Limb (tissue), 2 donors: ENCODE data around the gene DYRK2.

Source experiments
- DNase-seq, 2 donors: peaks; one replicate each; pipeline ENCODE4 v3.0.0-alpha.2; 2016; ENCODE audit errors: extremely low spot score in 2 of 2

Gene DYRK2

DNA sequence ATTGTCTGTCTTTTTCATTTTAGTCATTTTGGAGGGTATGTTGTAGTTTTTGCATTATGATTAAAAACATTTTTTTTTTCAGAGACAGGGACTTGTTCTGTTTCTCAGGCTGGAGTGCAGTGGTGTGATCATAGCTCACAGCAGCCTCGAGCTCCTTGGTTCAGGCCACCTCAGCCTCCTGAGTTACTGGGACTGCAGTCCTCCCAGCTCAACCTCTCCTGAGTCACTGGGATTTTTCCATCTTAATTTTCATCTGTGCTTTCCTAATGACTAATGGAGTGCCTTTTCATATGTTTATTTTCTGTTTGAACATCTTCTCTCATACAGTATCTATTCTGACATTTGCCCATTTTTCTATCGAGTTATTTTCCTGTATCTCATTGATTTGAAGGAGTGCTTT, 52.6 kb downstream of the DYRK2 start:
- no peak for DNase-seq

DNA sequence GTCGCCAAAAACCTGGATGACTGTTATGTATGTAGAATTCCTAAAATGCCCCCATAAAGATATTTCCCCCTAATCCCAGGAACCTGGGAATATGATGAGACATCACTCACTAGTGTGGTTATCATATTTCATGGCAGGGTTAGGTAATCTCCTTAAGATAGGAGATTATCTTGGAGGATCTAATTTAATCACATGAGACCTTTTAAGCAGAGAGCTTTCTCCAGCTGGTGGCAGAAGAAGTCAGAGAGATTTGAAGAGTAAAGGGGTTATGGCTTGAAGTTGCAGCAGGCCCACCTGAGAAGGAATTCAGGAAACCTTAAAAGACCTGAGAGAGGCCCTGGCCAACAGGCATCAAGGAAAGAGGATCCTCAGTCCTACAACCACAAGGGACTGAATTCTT, 53.6 kb downstream of the DYRK2 start:
- DNase-seq, result no peak

DNA sequence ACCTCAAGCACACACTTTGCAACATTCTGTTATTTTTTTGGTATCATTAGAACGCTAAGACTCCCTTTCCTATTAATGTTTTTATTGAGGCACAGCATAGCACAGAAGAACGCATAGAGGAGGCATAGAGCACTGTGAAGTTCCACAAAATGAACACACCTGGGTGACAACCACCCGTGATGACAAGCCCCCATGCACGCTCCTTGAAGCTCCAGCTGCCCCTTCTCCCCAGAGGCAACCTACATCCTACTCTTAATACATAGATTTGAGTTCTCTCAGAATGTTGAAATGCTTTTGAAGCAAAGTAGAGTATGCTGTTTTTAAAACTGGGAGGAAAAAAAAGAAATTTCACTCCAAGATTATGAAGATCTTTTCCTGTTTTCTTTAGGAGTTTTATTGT, 55.5 kb downstream of the DYRK2 start:
- DNase-seq, result no peak

DNA sequence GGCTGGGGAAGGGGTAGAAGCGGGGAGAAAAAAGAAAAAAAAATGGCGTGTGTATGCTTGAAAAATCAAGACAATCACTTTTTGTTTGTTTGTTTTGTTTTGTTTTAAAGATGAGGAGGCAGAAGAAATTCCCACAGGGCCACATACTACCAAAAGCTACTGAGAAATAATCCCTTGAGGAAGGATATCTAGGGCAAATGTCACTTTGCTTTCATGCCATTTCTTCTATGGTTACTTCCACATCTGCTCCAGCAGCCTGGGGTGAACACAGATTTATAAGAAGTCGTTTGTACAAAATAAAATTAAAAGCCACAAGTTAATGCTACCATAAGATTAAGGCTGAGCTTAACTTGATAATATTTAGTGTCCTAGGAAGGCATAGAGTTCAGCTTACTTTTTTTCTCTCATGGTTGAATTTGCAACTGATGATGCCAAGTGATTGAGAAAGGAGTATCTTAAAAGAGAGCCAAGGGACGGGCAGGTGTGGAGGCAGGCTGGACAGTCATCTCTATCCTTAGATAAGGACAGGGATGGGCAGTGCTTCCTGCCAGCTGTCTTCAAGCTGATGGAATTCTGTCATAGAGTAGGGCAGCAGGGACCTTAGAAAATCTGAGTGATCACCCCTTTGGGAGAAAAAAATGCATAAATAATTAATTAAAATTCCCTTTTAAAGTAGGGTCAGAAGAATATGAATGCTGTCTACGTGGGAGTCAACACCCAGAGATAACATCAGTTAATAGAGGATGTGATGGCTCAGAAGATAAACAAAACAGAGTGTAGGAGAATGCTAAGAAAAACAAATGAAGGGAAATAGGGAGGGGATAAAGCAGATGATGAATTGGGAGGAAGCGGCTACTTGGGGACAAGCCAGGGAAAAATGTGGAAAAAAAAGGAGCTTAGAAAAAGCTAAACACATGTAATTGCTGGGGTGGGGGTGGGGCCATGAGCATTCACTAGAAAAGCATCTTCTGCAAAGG, 57.1 kb downstream of the DYRK2 start:
- peak in 1 of 2 donors; percentile 10 for DNase-seq

DNA sequence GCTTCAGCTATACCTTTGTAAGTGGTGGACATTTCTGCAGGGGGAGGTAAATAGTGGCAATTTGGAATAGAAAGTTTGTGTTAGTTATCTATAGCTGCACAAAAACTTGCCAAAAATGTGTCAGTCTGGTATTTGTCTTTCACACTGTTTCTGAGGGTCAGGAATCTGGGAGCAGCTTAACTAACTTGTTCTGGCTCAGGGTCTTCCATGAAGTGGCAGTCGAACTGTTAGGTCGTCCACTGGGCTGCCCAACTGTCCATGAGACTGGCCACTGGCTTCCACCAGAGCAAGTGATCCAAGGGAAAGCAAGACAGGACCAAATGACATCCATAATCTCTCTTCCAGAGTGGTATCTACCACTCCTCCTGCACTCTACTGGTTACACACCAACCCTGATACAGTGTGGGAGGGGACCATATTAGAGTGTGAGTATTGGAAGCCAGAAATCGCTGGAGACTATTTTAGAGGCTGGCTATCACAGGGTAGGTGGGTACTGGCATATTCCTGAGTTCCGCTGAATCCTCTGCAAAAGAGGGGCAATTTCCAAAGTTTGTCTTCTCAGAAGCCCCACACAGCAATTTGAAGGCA, 60.9 kb downstream of the DYRK2 start:
- no peak for DNase-seq

DNA sequence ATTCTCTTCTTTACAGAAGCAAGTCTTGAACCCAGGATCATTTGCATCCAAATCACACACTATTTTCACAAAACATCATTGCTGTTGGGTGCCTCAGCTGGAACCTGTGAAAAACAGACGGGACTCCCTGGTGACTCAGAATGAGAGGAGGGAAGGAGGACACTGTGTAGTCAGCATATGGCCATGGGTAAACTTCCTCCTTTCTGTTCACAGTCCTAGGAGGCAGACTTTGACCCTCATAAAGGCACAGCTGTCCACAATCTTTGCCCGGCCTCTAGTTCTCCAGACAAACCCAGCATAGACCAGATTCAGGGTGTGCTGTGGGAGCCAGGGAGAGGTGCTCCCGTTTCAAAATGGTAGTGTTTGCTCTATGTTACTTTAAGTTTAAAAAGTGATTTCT, 62.0 kb downstream of the DYRK2 start:
- no peak for DNase-seq

DNA sequence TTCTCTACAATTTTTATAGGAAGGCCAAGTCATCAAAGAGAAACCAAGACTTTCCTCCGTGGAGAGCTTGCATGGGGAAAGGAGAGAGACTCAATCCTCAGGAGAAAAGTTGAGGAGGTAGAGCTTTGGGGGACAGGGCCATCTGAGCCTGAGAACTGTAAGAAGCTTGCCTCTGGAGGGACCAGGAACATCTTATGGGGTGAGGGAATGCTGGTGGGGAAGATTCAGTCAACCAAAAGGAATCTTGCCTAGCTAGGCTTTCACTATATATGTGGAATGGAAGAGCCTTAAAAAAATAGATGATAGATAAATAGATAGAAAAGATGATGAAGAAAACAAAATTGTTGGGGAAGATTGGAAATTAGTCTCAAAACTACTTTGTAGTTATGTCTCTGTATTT, 63.5 kb downstream of the DYRK2 start:
- no peak for DNase-seq

DNA sequence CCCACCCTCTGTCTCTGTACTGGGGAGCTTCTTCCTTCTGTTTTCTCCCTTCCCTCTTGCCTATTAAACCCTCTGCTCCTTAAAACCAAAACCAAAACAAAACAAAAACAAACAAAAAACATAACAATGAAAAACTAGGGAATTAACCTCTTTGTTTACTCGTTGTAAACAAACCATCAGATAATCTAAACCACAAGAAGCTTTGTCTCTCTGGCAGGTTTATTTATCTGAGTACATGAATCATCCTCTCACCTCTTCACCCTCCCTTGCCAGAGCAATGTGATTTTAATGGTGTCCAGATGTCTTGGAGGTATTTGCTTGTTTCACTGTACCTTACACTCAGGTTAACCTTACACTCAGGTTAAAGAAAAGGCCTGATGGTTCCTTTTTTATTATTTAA, 66.1 kb downstream of the DYRK2 start:
- no peak for DNase-seq
